Heart left ventricle (tissue), 16 donors: ENCODE data around the gene PRKG1. TPM values are rescaled to one million over a fixed set of nuclear protein-coding genes. Genes with fewer than 3 reads are reported as not detected.

ENCODE experiments used
- ATAC-seq, 4 donors: fragments of 200-7000 bp; cut with Tn5 transposase; one replicate each; pipeline ENCODE4 v1.9.1; 2020 to 2022; ENCODE audit warnings: moderate library complexity in 4 of 4, mild to moderate bottlenecking in 3 of 4, moderate number of reproducible peaks in 1 of 4
- DNase-seq, 5 donors: peaks; one replicate each; pipeline ENCODE4 v3.0.0-alpha.2; 2020
- H3K27ac ChIP-seq, 12 donors: fragments of 200-600 bp; sonication (generic) in 4 of 12; one replicate each; pipeline versions ENCODE4 v1.5.0 to v1.8.0; 2016 to 2022; ENCODE audit warnings: mild to moderate bottlenecking in 2 of 12
- H3K27me3 ChIP-seq, 9 donors: fragments of 200-600 bp; sonication (generic) in 2 of 9; one replicate each; pipeline versions ENCODE4 v1.5.1 to v1.8.0; 2016 to 2022; ENCODE audit warnings: mild to moderate bottlenecking in 3 of 9
- H3K36me3 ChIP-seq, 9 donors: fragments of 200-600 bp; sonication (generic) in 2 of 9; one replicate each; pipeline versions ENCODE4 v1.5.0 to v1.8.0; 2018 to 2022; ENCODE audit warnings: mild to moderate bottlenecking in 2 of 9
- H3K4me1 ChIP-seq, 12 donors: fragments of 200-600 bp; sonication (generic) in 4 of 12; one replicate each; pipeline versions ENCODE4 v1.5.0 to v1.8.0; 2016 to 2022; ENCODE audit warnings: mild to moderate bottlenecking in 3 of 12
- H3K4me3 ChIP-seq, 12 donors: fragments of 200-600 bp; sonication (generic) in 4 of 12; one replicate each; pipeline versions ENCODE4 v1.5.0 to v1.8.0; 2017 to 2022; ENCODE audit warnings: mild to moderate bottlenecking in 9 of 12, moderate library complexity in 4 of 12
- H3K9me3 ChIP-seq, 12 donors: fragments of 200-600 bp; sonication (generic) in 4 of 12; one replicate each; pipeline versions ENCODE4 v1.5.0 to v1.8.0; 2016 to 2022; ENCODE audit warnings: mild to moderate bottlenecking in 1 of 12
- POLR2A ChIP-seq, 2 donors: fragments of 450-650 bp; IDR thresholded peaks; one replicate each; pipeline ENCODE4 v1.6.1; 2017; ENCODE audit warnings: antibody characterized with exemption in 2 of 2, mild to moderate bottlenecking in 2 of 2, moderate library complexity in 2 of 2
- WGBS, 4 donors: extraction: QIAGEN DNeasy Blood & Tissue Kit in 2 of 4; methylation state at CpG; one replicate each; pipeline versions ENCODE4 v1.1.5 to v1.1.7; 2013 to 2018; 5-methylcytosine and 5-hydroxymethylcytosine counted together
- intact Hi-C, 10 donors: fragments of 100-400 bp; cut with DNase I; formaldehyde crosslinking; loops; one replicate each; pipeline versions ENCODE4 v1.11.1 to v1.14.2; 2022
- polyA plus RNA-seq, 2 donors: library from polyadenylated mRNA; stranded (reverse); fragments of 200-250 nt; gene quantifications; one replicate each; pipeline ENCODE4 v1.2.3, GENCODE V29; 2013
- total RNA-seq, 9 donors: library from RNA; depleted of rRNA in 2 of 9; stranded (reverse); fragments of >200 nt in 2 of 9; fragmentation: NEBNext Ultra II Directional in 3 of 9; extraction: Animal tissue kit (Norgen Biotek cat#: 25700) in 3 of 9; gene quantifications; one replicate each; pipeline versions ENCODE4 v1.1.0 to v1.2.4, GENCODE V29; 2016 to 2023
- TF ChIP-seq, protein P1 (sequence below), 12 donors: fragments of 200-600 bp; sonication (generic) in 4 of 12; IDR thresholded peaks; one replicate each; pipeline versions ENCODE4 v1.5.0 to v1.8.0; 2018 to 2022; ENCODE audit warnings: antibody characterized with exemption in 12 of 12, mild to moderate bottlenecking in 5 of 12
- donor health status: ischemic (EF 13 %, LVEDD 7.1; RV severe dilation, severe dysfunction).
- donor health status: healthy with polysubstance abuse.
- donor health status: DM: no; HTN: yes; CAD: no.
- donor health status: DM: no; HTN: no; CAD: no.
- donor health status: ischemic (EF 25% LVEDD 6.9; RV normal size, moderate dysfunction).
- donor health status: ischemic (EF 25% LVEDD 5.7; RV mildly dilated, moderate dysfunction).
- donor health status: healthy.
- donor health status: DM: yes; HTN: yes; CAD: no.
- donor health status: ischemic (EF 35%, LVEDD 5.7; RV mildly dilated, moderate dysfunction).
- donor health status: nonischemic (EF 11% LVEDD 7.7; RV severe dilation, severe dysfunction).
- donor health status: DM: yes; HTN: yes; CAD: no.
- donor health status: PGD.
- donor health status: ischemic (EF 29% LVEDD 5.4; RV normal size, mild dysfunction).
- donor health status: nonischemic (EF 23%, LVEDD 6.1; RV moderate dilation, normal function).

PRKG1 gene
- total and polyA plus RNA-seq, 11 donors = 5.5 to 37.3 (median 29.3) TPM

GRCh38 chr10:51585742-51586141 lies 511.5 kb downstream of the PRKG1 start:
- no peak for TF ChIP-seq POLR2A (IDR thresholded peaks at IDR 0.05)
- TF ChIP-seq, protein P1, sequence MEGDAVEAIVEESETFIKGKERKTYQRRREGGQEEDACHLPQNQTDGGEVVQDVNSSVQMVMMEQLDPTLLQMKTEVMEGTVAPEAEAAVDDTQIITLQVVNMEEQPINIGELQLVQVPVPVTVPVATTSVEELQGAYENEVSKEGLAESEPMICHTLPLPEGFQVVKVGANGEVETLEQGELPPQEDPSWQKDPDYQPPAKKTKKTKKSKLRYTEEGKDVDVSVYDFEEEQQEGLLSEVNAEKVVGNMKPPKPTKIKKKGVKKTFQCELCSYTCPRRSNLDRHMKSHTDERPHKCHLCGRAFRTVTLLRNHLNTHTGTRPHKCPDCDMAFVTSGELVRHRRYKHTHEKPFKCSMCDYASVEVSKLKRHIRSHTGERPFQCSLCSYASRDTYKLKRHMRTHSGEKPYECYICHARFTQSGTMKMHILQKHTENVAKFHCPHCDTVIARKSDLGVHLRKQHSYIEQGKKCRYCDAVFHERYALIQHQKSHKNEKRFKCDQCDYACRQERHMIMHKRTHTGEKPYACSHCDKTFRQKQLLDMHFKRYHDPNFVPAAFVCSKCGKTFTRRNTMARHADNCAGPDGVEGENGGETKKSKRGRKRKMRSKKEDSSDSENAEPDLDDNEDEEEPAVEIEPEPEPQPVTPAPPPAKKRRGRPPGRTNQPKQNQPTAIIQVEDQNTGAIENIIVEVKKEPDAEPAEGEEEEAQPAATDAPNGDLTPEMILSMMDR (IDR thresholded peaks at IDR 0.05) = no peak
- no peak overlapping the region for H3K4me3 ChIP-seq
- WGBS, 4 donors = 86 to 92% (median 87%) methylated on average over 7 of the region's 7 CpGs
- DNase-seq = no peak
- intact Hi-C loops = no loop called here
- no peaks in the 10 kb centered on the region for H3K9me3 ChIP-seq
- H3K4me1 ChIP-seq = no peaks in the 10 kb centered on the region
- H3K36me3 ChIP-seq = no peaks in the 10 kb centered on the region
- no peak for ATAC-seq
- no peak overlapping the region for H3K27ac ChIP-seq
- no peaks in the 10 kb centered on the region for H3K27me3 ChIP-seq

- intact Hi-C loops = no loop called here
- H3K4me3 ChIP-seq = no peak overlapping the region
- WGBS, 4 donors = 81 to 93% (median 86%) methylated on average over 1 of the region's 1 CpG
- no peak for DNase-seq
- no peak for TF ChIP-seq POLR2A (IDR thresholded peaks at IDR 0.05)
- TF ChIP-seq, protein P1 (IDR thresholded peaks at IDR 0.05) = no peak
- H3K27me3 ChIP-seq = no peaks in the 10 kb centered on the region
- no peak for ATAC-seq
- no peaks in the 10 kb centered on the region for H3K36me3 ChIP-seq
- H3K4me1 ChIP-seq = no peaks in the 10 kb centered on the region
- no peaks in the 10 kb centered on the region for H3K9me3 ChIP-seq
- H3K27ac ChIP-seq = no peak overlapping the region
Observed at GRCh38 chr10:51588984-51589383, 514.7 kb downstream of the PRKG1 start.

DNA sequence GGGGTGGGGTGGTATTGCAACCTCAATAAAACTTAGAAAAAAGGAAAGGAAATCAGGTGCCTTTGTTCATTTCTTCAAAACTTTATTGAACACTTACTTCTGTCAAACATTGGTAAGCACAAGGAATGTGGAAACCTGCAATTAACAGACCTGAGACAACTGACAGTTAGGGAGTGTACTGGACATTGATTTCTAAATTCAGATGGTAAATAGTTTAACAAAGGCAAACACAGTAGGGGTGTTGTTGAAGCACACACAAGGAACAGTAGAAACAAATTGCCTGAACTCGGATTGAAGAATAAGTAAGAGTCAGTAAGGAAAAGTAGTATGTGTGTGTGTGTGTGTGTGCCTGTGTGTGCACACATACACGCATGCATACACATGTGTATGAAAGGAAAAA lies 516.5 kb downstream of the PRKG1 start:
- H3K4me3 ChIP-seq = no peak overlapping the region
- 87 to 92% (median 88%) methylated on average over 2 of the region's 2 CpGs for WGBS, 4 donors
- DNase-seq (no peak), ATAC-seq (no peak)
- no peaks in the 10 kb centered on the region for H3K27me3 ChIP-seq
- no peaks in the 10 kb centered on the region for H3K9me3 ChIP-seq
- intact Hi-C loops = no loop called here
- no peak overlapping the region for H3K27ac ChIP-seq
- H3K36me3 ChIP-seq = no peaks in the 10 kb centered on the region
- H3K4me1 ChIP-seq = no peaks in the 10 kb centered on the region
- TF ChIP-seq, protein P1 (IDR thresholded peaks at IDR 0.05) = no peak
- TF ChIP-seq POLR2A (IDR thresholded peaks at IDR 0.05) = no peak

DNA sequence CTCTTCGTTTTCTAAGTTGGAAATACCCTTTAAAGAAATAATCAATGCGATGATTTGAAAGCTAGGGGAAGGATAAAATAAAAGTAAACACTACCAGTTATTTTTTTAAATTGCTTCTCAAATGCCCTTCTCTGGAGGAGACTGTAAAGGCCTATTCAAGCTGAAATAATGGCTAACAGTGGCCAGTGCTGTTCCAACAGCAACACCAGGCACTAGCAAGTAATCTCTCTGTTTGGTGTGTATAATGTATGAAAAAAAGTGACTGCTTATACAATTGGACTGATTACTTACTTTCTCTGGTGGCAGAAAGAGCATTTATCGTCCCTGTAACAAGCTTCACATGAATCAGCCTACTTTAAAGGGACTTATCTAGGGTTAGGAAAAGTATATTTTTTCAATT lies 522.4 kb downstream of the PRKG1 start:
- TF ChIP-seq, protein P1 (IDR thresholded peaks at IDR 0.05) = no peak
- TF ChIP-seq POLR2A (IDR thresholded peaks at IDR 0.05) = no peak
- no peak for ATAC-seq
- Histone ChIP-seq H3K36me3 (no peaks in the 10 kb centered on the region), H3K9me3 (no peaks in the 10 kb centered on the region), H3K4me3 (no peak overlapping the region), H3K4me1 (peaks cover 0 to 6% (median 0%) of the 10 kb centered on the region in 12 donors), H3K27me3 (no peaks in the 10 kb centered on the region), H3K27ac (no peak overlapping the region)
- WGBS, 4 donors = 70 to 86% (median 74%) methylated on average over 3 of the region's 3 CpGs
- no peak for DNase-seq
- intact Hi-C loops = no loop called here
